ENCODE data around the gene COL27A1.
"Not testable (repeated sequence)": the region's sequence is repeated elsewhere in the genome, so short reads cannot be mapped to it uniquely, and the experiment has no call there.

The COL27A1 gene

GRCh38 chr9:114180696-114181606 lies 25.6 kb downstream of the COL27A1 start:
- in situ Hi-C loops (cut with MboI; ENCODE audit: low sequenced_read_pairs), result no loop called here

GRCh38 chr9:114181607-114182409 lies 26.5 kb downstream of the COL27A1 start:
- in situ Hi-C loops (cut with MboI; ENCODE audit: low sequenced_read_pairs), result no loop called here

- in situ Hi-C loops (cut with MboI; ENCODE audit: low sequenced_read_pairs), result no loop called here
Observed at GRCh38 chr9:114183006-114183405, 27.7 kb downstream of the COL27A1 start.

GRCh38 chr9:114184071-114184470 lies 28.7 kb downstream of the COL27A1 start:
- in situ Hi-C loops (cut with MboI; ENCODE audit: low sequenced_read_pairs), result no loop called here

GRCh38 chr9:114184866-114185265 lies 29.5 kb downstream of the COL27A1 start:
- in situ Hi-C loops (cut with MboI; ENCODE audit: low sequenced_read_pairs), result no loop called here

- in situ Hi-C loops (cut with MboI; ENCODE audit: low sequenced_read_pairs), result no loop called here
Observed at GRCh38 chr9:114185570-114186490, 30.5 kb downstream of the COL27A1 start.

- in situ Hi-C loops (cut with MboI; ENCODE audit: low sequenced_read_pairs), result no loop called here
Observed at GRCh38 chr9:114186605-114187289, 31.4 kb downstream of the COL27A1 start.

GRCh38 chr9:114187827-114188226 lies 32.5 kb downstream of the COL27A1 start:
- in situ Hi-C loops (cut with MboI; ENCODE audit: low sequenced_read_pairs), result no loop called here

- in situ Hi-C loops (cut with MboI; ENCODE audit: low sequenced_read_pairs), result no loop called here
Observed at GRCh38 chr9:114189823-114190562, 34.7 kb downstream of the COL27A1 start.

- in situ Hi-C loops (cut with MboI; ENCODE audit: low sequenced_read_pairs), result no loop called here
Observed at GRCh38 chr9:114190563-114190905, 35.2 kb downstream of the COL27A1 start.

GRCh38 chr9:114191402-114191801 lies 36.1 kb downstream of the COL27A1 start:
- in situ Hi-C loops (cut with MboI; ENCODE audit: low sequenced_read_pairs), result not testable (repeated sequence)

- in situ Hi-C loops (cut with MboI; ENCODE audit: low sequenced_read_pairs), result no loop called here
Observed at GRCh38 chr9:114192539-114192938, 37.2 kb downstream of the COL27A1 start.

GRCh38 chr9:114193090-114193489 lies 37.8 kb downstream of the COL27A1 start:
- in situ Hi-C loops (cut with MboI; ENCODE audit: low sequenced_read_pairs), result no loop called here

GRCh38 chr9:114196117-114196516 lies 40.8 kb downstream of the COL27A1 start:
- in situ Hi-C loops (cut with MboI; ENCODE audit: low sequenced_read_pairs), result no loop called here

- in situ Hi-C loops (cut with MboI; ENCODE audit: low sequenced_read_pairs), result no loop called here
Observed at GRCh38 chr9:114196979-114197622, 41.8 kb downstream of the COL27A1 start.

GRCh38 chr9:114198249-114199040 lies 43.1 kb downstream of the COL27A1 start:
- in situ Hi-C loops (cut with MboI; ENCODE audit: low sequenced_read_pairs), result no loop called here

GRCh38 chr9:114200721-114201300 lies 45.5 kb downstream of the COL27A1 start:
- in situ Hi-C loops (cut with MboI; ENCODE audit: low sequenced_read_pairs), result no loop called here

GRCh38 chr9:114202396-114202795 lies 47.1 kb downstream of the COL27A1 start:
- in situ Hi-C loops (cut with MboI; ENCODE audit: low sequenced_read_pairs), result no loop called here
